Fibroblast of upper back skin (primary cell): ENCODE measurements around the gene CUX1.
"Not testable (repeated sequence)": the region's sequence is repeated elsewhere in the genome, so short reads cannot be mapped to it uniquely, and the experiment has no call there.

Experiments used
- DNase-seq: peaks from one replicate; pipeline ENCODE4 v3.0.0-alpha.2; 2013

The CUX1 gene

GRCh38 chr7:102117743-102118142 lies 300.3 kb downstream of the CUX1 start:
- DNase-seq = peak; percentile 90

- DNase-seq = no peak
Measured at GRCh38 chr7:102119213-102119651, 301.8 kb downstream of the CUX1 start.

DNA sequence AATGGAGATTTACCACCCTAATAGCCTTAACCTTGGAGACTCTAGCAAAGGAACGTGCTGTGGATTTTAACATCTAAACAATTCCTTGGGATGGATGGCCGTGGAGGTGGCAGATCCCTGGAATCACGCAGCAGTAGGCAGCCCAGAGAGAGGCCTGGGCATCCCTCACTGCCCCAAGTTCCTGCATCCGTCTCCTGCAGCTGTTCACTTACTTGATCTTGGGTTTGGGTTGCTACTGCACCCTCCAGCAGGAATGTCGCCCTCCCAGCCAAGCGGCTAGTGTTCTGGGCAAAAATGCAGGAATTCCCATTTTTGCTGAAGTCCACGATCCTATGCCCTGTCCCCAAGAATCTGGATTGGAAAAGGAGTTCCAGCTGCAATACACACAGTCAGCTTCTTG lies 302.5 kb downstream of the CUX1 start:
- DNase-seq = no peak

DNA sequence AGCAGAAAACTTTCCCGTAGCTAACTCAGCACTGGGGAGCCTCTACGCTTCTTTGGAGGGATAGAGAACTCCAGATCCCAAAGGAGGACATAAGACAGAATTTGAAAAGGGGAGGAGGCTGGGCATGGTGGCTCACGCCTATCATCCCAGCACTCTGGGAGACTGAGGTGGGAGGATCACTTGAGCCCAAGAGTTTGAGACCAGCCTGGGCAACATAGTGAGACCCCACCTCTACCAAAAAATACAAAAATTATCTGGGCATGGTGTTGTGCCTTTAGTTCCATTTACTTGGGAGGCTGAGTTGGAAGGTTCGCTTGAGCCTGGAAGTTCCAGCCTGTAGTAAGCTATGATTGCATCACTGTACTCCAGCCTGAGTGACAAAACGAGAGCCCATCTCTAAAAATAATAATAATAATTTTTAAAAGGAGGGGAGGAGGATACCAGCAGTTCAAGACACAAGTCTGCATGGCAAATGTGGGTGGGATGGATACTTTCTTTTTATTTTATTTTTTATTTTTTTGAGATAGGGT lies 303.3 kb downstream of the CUX1 start:
- no peak for DNase-seq

DNA sequence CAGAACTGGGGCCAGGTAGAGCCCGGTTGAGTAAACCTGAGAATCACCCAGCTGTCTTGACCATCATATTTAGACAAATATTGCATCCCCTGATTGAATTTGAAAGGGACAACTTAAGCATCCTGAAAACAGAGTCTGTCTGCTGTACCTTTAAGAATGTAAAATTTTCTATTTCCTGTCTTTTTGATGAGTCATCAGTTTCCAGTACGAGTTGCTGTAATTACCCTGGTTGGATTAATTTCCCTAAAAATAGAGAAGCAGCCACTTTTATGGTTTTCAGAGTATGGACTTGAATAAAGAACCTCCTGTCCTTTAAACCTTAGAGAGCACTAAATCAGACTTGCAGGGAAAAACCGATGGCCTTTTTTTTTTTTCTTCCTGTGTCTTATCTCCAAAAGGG lies 304.6 kb downstream of the CUX1 start:
- peak; percentile 67 for DNase-seq

DNA sequence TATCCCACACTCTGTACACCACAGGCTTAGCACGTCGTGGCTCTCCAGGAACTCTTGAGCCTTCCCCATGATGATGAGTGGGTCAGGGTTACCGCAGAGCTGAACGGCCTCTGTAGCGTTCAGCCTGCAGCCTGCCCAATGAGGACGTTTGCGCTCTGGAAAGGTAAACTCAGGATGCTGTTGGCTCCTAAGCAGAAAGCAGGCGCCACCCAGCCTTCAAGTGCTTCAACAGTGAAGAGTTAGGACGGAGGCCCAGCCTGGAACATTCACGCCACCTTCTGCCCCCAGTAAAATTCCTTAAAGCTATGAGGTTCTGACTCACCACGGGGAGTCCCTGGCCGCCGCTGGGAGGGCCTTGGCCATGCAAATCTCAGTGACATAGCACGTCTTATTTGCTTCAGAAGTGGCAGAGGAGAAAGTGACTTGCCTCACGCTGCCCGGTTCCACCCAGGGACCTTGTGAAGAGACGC lies 307.7 kb downstream of the CUX1 start:
- DNase-seq = peak; percentile 65

GRCh38 chr7:102128303-102128702 lies 310.9 kb downstream of the CUX1 start:
- DNase-seq = no peak

- DNase-seq = peak; percentile 21
Measured at GRCh38 chr7:102129636-102130370, 312.4 kb downstream of the CUX1 start.

GRCh38 chr7:102132209-102132752 lies 314.9 kb downstream of the CUX1 start:
- DNase-seq = no peak

DNA sequence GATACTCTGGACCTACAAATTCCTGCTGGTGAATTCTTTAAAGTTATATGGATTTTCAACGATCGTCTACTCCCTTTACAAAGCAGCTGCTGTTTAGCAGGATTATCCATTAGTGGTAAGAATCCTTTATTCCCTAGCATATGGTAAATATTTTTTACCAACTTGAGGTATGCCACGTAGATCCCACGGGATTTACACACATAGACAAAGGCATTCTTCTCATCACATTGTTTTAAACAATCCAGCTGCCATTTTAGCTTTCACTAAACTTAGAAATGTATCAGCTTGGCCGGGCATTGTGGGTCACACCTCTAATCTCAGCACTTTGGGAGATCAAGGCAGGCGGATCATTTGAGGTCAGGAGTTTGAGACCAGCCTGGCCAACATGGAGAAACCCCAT lies 321.2 kb downstream of the CUX1 start:
- DNase-seq = peak; percentile 36

DNA sequence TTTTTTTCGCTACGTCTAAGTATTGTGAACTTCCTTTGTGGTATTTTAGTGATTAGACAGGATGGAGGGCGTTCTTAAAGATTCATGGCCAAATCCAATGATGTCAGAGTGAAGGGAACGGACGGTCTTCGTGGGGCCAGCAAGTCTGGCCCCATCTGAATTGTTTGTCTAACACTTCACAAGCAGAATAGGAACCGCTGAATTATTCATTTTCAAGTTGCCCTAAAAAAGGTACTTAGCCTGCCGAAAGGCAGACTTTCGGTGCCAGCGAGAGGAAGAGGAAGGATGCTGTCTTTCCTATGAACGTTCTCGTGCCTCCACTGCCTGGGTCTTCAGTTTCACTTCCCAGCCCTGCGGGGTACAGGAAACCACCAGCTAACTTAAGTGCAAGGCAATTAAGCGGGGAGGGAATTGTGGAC lies 323.5 kb downstream of the CUX1 start:
- no peak for DNase-seq

DNA sequence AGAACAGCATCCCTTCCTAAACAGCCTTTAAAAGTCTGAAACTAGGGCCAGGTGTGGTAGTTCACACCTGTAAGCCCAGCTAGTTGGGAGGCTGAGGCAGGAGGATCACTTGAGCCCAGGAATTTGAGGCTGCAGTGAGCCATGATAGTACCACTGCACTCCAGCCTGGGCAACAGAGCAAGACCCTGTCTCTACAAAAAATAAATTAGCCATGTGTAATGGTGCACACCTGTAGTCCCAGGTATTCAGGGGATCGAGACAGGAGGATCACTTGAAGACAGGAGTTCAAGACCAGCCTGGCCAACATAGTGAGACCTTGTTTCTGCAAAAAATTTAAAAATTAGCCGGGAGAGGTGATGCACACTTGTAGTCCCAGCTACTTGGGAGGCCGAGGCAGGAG lies 325.0 kb downstream of the CUX1 start:
- not testable (repeated sequence) for DNase-seq

DNA sequence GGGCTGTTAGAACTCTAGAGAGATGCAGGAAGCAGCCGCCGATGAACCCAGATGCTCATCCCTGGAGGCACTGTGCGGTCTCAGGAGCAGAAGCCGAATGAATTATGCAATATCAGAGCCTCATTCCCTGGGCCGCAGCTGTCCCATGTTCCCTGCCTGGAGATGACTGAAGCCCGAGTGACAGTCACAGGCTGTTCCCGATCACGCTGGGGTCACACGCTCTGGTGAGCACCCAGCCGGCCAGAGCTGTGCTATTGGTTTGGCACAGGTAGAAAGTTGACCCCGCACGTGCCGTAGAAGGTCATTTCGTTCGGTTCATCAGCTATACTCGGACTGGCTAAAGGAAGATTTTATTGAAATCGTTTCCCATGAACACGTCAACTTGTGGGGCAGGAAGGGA lies 328.7 kb downstream of the CUX1 start:
- DNase-seq = no peak

DNA sequence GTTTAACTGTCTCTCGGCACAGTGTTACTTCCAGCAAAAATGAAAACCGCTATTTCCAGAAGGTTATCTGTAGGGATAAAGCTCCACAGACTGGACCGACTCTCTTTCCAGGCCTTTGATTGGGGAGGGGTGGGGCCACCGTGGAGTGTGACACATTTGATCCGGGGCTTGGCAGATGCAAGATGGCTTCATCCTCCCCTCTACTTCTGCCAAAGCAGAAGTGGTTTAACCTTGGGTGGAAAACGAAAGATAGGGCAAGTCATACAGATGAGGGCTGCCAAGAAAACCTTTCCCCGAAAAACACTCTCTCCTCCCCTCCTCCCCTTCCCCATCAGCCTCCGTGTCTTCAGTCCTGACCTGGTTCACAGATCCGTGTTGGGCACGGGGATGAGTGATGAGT lies 329.6 kb downstream of the CUX1 start:
- no peak for DNase-seq

- no peak for DNase-seq
Measured at GRCh38 chr7:102148799-102149198, 331.4 kb downstream of the CUX1 start.

DNA sequence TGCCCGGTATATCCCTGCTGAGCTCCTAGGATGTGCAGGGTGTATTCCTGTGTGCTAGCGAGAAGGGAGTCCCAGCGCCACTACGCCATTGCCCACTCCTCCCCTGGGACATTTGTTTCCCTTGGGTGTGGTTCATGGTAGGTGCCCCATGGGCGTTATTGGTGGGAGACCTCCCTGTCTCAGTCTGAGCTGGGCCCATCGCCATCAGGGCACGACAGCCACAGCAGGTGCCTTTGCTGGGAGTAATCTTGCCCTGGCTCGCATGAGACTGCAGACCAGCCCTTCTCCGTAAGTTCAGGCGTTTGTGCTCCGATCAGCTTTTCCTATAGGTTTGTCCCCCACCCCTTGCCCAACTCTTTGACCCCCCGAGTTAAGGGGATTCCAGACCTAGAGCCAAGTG lies 332.0 kb downstream of the CUX1 start:
- DNase-seq = no peak

- DNase-seq = no peak
Measured at GRCh38 chr7:102150266-102150665, 332.8 kb downstream of the CUX1 start.

GRCh38 chr7:102152672-102153598 lies 335.5 kb downstream of the CUX1 start:
- DNase-seq = peak; percentile 61

DNA sequence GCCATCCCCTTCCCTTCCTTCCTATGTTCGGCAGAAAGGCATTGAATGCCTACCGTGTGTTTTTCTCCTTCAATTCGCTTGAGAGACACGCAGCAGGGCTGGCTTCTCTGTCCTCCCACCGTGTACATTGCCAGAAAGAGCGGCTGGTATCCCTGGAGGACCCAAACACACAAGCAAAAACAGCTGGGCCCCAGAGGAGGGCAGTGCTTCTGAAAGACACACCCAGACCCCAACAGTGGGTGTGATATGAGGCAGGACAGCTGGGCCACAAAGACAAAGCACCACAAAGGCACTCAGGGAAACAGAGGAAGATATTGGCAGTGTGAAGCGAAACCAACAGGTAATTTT lies 336.1 kb downstream of the CUX1 start:
- DNase-seq = no peak

- no peak for DNase-seq
Measured at GRCh38 chr7:102154425-102154824, 337.0 kb downstream of the CUX1 start.

DNA sequence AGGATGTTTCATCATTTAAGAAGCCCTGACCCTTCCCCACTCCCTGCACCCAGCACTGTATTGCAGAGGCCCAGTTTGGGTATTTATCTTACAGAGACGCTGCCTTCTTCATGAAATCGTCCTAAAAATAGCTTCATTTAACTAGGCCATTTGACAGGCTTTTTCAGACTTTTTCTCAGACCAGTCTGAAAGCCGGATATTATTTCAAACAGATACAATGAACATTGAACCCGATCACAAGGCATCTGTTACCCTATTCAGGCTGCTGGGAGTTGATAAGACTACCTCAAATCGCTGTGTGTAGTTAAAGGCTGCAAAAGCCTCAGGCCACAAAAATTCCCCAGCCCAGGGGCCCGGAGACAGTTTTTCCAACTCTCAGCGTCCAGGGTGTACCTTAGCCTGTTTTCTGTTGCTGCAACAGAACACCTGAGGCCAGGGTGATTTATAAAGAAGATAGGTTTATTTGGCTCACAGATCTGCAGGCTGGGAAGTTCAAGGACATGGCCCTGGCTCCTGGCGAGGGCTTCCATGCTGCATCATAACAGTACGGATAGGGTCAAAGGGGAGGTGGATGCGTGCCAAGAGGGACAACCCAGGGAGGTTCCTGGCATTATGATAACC lies 338.5 kb downstream of the CUX1 start:
- DNase-seq = no peak

- DNase-seq = no peak
Measured at GRCh38 chr7:102156867-102157266, 339.4 kb downstream of the CUX1 start.

GRCh38 chr7:102165136-102165535 lies 347.7 kb downstream of the CUX1 start:
- DNase-seq = no peak
